Endometrial microvascular endothelial cells (primary cell): ENCODE results near the gene NCOA3. TPM values are rescaled to one million over a fixed set of nuclear protein-coding genes. Genes with fewer than 3 reads are reported as not detected.
"Not testable (repeated sequence)": the region's sequence is repeated elsewhere in the genome, so short reads cannot be mapped to it uniquely, and the experiment has no call there.

Experiments
- in situ Hi-C: cut with HindIII; loops from 2 replicates; pipeline ENCODE4 v1.10.0; 2017; ENCODE audit warnings: low sequenced_read_pairs, low pct_unique_long_range_greater_than_20kb; ENCODE audit errors: inconsistent ontology term
- total RNA-seq: library from RNA; depleted of rRNA; stranded (reverse); fragments of >200 nt; gene quantifications from one replicate; pipeline ENCODE4 v1.2.3, GENCODE V29; 2015; ENCODE audit errors: inconsistent ontology term

NCOA3 gene
- total RNA-seq, 1 donor from 2014 or later, result 19.0 TPM

- in situ Hi-C loops, result not testable (repeated sequence)
Observed at GRCh38 chr20:47553594-47554235, 52.0 kb downstream of the NCOA3 start.

GRCh38 chr20:47554283-47554682, 52.6 kb downstream of the NCOA3 start:
- in situ Hi-C loops, result not testable (repeated sequence)

- in situ Hi-C loops, result no loop called here
Observed at GRCh38 chr20:47557218-47557617, 55.5 kb downstream of the NCOA3 start.

GRCh38 chr20:47557791-47558190, 56.1 kb downstream of the NCOA3 start:
- in situ Hi-C loops, result no loop called here

- in situ Hi-C loops, result no loop called here
Observed at GRCh38 chr20:47558295-47559066, 56.8 kb downstream of the NCOA3 start.

- in situ Hi-C loops, result no loop called here
Observed at GRCh38 chr20:47559141-47559540, 57.5 kb downstream of the NCOA3 start.

- in situ Hi-C loops, result no loop called here
Observed at GRCh38 chr20:47561180-47561579, 59.5 kb downstream of the NCOA3 start.

GRCh38 chr20:47561603-47562583, 60.2 kb downstream of the NCOA3 start:
- in situ Hi-C loops, result no loop called here

- in situ Hi-C loops, result no loop called here
Observed at GRCh38 chr20:47566269-47566668, 64.6 kb downstream of the NCOA3 start.

GRCh38 chr20:47568019-47568418, 66.3 kb downstream of the NCOA3 start:
- in situ Hi-C loops, result no loop called here

- in situ Hi-C loops, result no loop called here
Observed at GRCh38 chr20:47568837-47569410, 67.2 kb downstream of the NCOA3 start.

GRCh38 chr20:47571426-47571825, 69.7 kb downstream of the NCOA3 start:
- in situ Hi-C loops, result no loop called here

- in situ Hi-C loops, result no loop called here
Observed at GRCh38 chr20:47572105-47572729, 70.5 kb downstream of the NCOA3 start.

GRCh38 chr20:47573559-47573958, 71.9 kb downstream of the NCOA3 start:
- in situ Hi-C loops, result no loop called here

GRCh38 chr20:47574616-47575364, 73.1 kb downstream of the NCOA3 start:
- in situ Hi-C loops, result no loop called here

GRCh38 chr20:47576516-47577033, 74.9 kb downstream of the NCOA3 start:
- in situ Hi-C loops, result no loop called here

- in situ Hi-C loops, result no loop called here
Observed at GRCh38 chr20:47577314-47577713, 75.6 kb downstream of the NCOA3 start.

- in situ Hi-C loops, result no loop called here
Observed at GRCh38 chr20:47578543-47578942, 76.9 kb downstream of the NCOA3 start.
